SIG-M5 treated with dmso at 0.1 percent for 504 hours (cell line): ENCODE results near the gene ARL3.
A peak's percentile ranks its signal among the peaks of the same experiment; 100 is the strongest.
"Not testable (repeated sequence)": the region's sequence is repeated elsewhere in the genome, so short reads cannot be mapped to it uniquely, and the experiment has no call there.

Experiments
- DNase-seq: peaks from one replicate; lab custom pipeline; 2025; ENCODE audit not compliant: unreplicated experiment; lab: John Stamatoyannopoulos, UW

ARL3 gene

GRCh38 chr10:102705531-102705930 lies 8.7 kb downstream of the ARL3 start:
- no peak for DNase-seq

GRCh38 chr10:102704915-102705314 lies 9.3 kb downstream of the ARL3 start:
- DNase-seq: no peak

GRCh38 chr10:102702742-102703141 lies 11.5 kb downstream of the ARL3 start:
- no peak for DNase-seq

GRCh38 chr10:102701796-102702195 lies 12.4 kb downstream of the ARL3 start:
- no peak for DNase-seq

- no peak for DNase-seq
Observed at GRCh38 chr10:102701272-102701671, 12.9 kb downstream of the ARL3 start.

- DNase-seq: no peak
Observed at GRCh38 chr10:102698894-102699293, 15.3 kb downstream of the ARL3 start.

- DNase-seq: no peak
Observed at GRCh38 chr10:102696736-102697135, 17.5 kb downstream of the ARL3 start.

- DNase-seq: not testable (repeated sequence)
Observed at GRCh38 chr10:102695401-102695800, 18.8 kb downstream of the ARL3 start.

- DNase-seq: no peak
Observed at GRCh38 chr10:102691285-102692066, 22.7 kb downstream of the ARL3 start.

- no peak for DNase-seq
Observed at GRCh38 chr10:102683736-102684135, 30.5 kb downstream of the ARL3 start.

- DNase-seq: no peak
Observed at GRCh38 chr10:102682981-102683380, 31.2 kb downstream of the ARL3 start.

GRCh38 chr10:102682416-102682815 lies 31.8 kb downstream of the ARL3 start:
- no peak for DNase-seq

GRCh38 chr10:102681696-102682095 lies 32.5 kb downstream of the ARL3 start:
- no peak for DNase-seq

GRCh38 chr10:102679596-102679995 lies 34.6 kb downstream of the ARL3 start:
- no peak for DNase-seq

- DNase-seq: peak; percentile 33
Observed at GRCh38 chr10:102678842-102679289, 35.3 kb downstream of the ARL3 start.

- DNase-seq: no peak
Observed at GRCh38 chr10:102678068-102678400, 36.2 kb downstream of the ARL3 start.

- DNase-seq: no peak
Observed at GRCh38 chr10:102677331-102678067, 36.7 kb downstream of the ARL3 start.

- DNase-seq: no peak
Observed at GRCh38 chr10:102676534-102677315, 37.5 kb downstream of the ARL3 start.

- DNase-seq: peak; percentile 65
Observed at GRCh38 chr10:102675666-102676533, 38.3 kb downstream of the ARL3 start.

- no peak for DNase-seq
Observed at GRCh38 chr10:102675011-102675665, 39.1 kb downstream of the ARL3 start.
